A549 treated with ZK216348 at 1 μM for 4 hours (cell line): ENCODE results near the gene OR4C6. TPM values are rescaled to one million over a fixed set of nuclear protein-coding genes. Genes with fewer than 3 reads are reported as not detected.

Source experiments
- total RNA-seq: library from RNA; stranded (reverse); fragments of 200-300 nt; extraction: Qiagen RNA extraction; gene quantifications from 5 replicates; pipeline ENCODE4 v1.2.3, GENCODE V29; 2022; ENCODE audit warnings: low read depth

The OR4C6 gene
- not detected in 5 replicates for total RNA-seq

GRCh38 chr11:55661901-55662300, at the start of gene OR4C6:
Gene OR4C6 (plus strand): TSS chr11:55662201. CDS start chr11:55665167, 2,966 bp downstream.

DNA sequence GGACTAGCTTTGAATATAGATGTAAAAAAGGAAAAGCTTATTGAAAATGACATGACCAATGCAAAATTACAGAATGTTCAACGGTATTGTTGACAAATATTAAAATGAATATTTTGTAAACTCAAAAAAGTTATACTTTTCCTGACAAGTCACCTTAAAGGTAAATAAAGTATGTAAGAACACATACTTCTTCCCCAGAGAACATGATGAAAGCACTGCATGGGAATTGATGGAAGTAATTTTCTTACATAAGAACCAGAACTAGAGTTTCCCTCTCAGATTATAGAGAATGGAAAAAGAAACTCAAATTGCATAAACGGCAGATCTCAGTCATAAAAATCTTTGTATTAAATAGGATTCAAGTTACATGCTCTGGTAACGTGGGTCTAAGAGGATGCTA, 27.2 kb upstream of the OR4C6 start, which contains the start of gene OR4P4:
Gene OR4P4 (plus strand): TSS at position 301 of the 400 bp plus-strand sequence.

DNA sequence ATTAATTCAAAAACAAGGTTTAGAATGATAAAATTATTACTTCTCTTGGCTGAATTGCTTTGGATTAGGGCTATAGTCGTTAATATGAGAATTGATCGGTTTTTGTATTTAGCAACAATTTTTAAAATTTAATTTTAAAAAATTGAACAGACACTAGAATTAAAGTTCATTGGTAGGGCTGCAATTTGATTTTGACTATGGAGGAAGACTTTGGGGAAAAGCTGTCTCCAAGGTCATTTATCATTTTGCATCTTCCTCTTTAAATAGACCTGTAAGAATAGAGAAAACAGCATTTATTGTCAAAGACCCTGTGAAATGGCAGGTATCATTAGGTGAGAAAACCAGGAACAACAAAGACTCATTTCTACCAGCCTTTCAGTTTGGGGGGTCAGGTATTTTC, 14.0 kb upstream of the OR4C6 start, which contains the start of gene OR4S2:
Gene OR4S2 (plus strand): TSS at position 301 of the 400 bp plus-strand sequence. CDS start 2,577 bp downstream, outside the sequence.

Other genes with a start within 250 kb of the OR4C6 start
- not detected in 5 replicates for gene OR4C15, start 107.7 kb upstream of the OR4C6 start, total RNA-seq
- gene OR4C16, start 90.1 kb upstream of the OR4C6 start, total RNA-seq = not detected in 5 replicates
- gene OR4C11, start 54.6 kb upstream of the OR4C6 start, total RNA-seq = not detected in 5 replicates
- gene OR4P4, start 27.1 kb upstream of the OR4C6 start, total RNA-seq = not detected in 5 replicates
- gene OR4S2, start 13.9 kb upstream of the OR4C6 start, total RNA-seq = not detected in 5 replicates
- not detected in 5 replicates for gene OR5D13, start 111.2 kb downstream of the OR4C6 start, total RNA-seq
- gene OR5D14, start 133.4 kb downstream of the OR4C6 start, total RNA-seq = not detected in 5 replicates
- gene OR5L1, start 149.2 kb downstream of the OR4C6 start, total RNA-seq = not detected in 5 replicates
- gene OR5D18, start 157.4 kb downstream of the OR4C6 start, total RNA-seq = not detected in 5 replicates
- not detected in 5 replicates for gene OR5L2, start 165.0 kb downstream of the OR4C6 start, total RNA-seq
- not detected in 5 replicates for gene OR5D16, start 176.6 kb downstream of the OR4C6 start, total RNA-seq
- not detected in 5 replicates for gene TRIM51, start 221.1 kb downstream of the OR4C6 start, total RNA-seq